ENCODE data around the gene APRT. TPM values are rescaled to one million over a fixed set of nuclear protein-coding genes. Genes with fewer than 3 reads are reported as not detected.
"Not testable (repeated sequence)": the region's sequence is repeated elsewhere in the genome, so short reads cannot be mapped to it uniquely, and the experiment has no call there.

Gene APRT
- total RNA-seq, 4 donors from 2014 or later = 186 to 314 (median 250) TPM

DNA sequence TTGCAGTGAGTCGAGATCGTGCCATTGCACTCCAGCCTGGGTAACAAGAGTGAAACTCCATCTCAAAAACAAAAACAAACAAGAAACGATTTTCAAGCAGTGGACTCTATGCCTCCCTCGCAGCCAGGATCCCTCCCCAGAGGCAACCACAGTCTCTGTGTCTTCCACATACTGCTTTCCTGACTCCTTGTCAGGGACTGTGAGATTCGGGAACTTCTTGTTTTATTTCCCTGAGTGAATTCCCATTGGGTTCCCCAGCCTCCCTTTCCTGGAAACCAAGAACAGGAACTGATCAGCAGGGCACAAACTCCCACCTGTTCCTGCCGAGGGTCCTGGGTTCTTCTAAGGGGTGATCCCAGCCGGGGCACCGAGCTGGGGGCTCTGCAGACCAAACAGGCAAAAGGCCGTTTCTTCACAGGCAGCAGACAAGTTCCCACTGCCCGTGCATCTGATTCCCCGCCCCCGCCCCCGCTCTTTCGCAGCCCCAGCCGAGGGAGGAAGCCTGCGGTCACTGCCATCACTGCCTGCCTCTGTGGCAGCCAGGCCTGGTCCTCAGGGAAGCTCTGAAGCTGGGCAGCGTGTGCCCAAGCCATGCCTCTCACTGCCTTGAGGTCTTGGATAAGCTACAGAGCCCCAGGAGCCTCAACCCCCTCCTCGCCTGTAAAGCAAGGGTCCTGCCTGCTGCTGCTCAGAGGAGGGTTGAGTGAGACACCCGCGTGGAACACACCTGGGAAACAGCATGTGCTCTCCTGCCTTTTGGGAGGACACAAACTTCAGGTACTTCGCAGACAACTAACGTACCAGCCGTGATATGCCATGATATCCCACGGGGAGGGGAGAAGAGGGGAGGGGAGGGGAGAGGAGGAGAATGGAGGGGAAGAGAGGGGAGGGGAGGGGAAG is 21.2 kb downstream of the APRT start:
- peak overlapping the region in 1 of 4 donors; percentile 26 for H3K4me3 ChIP-seq
- H3K9me3 ChIP-seq = no peaks in the 10 kb centered on the region
- H3K27ac ChIP-seq = peak overlapping the region in 3 of 4 donors; percentile 30 to 59 (median 34)
- no peaks in the 10 kb centered on the region for H3K36me3 ChIP-seq
- no peak for DNase-seq
- H3K4me1 ChIP-seq = peaks cover 0 to 37% (median 3%) of the 10 kb centered on the region in 3 donors
- TF ChIP-seq POLR2A (IDR thresholded peaks at IDR 0.05) = no peak
- TF ChIP-seq, protein P1, sequence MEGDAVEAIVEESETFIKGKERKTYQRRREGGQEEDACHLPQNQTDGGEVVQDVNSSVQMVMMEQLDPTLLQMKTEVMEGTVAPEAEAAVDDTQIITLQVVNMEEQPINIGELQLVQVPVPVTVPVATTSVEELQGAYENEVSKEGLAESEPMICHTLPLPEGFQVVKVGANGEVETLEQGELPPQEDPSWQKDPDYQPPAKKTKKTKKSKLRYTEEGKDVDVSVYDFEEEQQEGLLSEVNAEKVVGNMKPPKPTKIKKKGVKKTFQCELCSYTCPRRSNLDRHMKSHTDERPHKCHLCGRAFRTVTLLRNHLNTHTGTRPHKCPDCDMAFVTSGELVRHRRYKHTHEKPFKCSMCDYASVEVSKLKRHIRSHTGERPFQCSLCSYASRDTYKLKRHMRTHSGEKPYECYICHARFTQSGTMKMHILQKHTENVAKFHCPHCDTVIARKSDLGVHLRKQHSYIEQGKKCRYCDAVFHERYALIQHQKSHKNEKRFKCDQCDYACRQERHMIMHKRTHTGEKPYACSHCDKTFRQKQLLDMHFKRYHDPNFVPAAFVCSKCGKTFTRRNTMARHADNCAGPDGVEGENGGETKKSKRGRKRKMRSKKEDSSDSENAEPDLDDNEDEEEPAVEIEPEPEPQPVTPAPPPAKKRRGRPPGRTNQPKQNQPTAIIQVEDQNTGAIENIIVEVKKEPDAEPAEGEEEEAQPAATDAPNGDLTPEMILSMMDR (IDR thresholded peaks at IDR 0.05) = no peak
- H3K27me3 ChIP-seq = peaks cover 0 to 55% (median 2%) of the 10 kb centered on the region in 4 donors
- intact Hi-C loops (cut with DNase I) = no loop called here
- 22 to 31% methylated on average over 5 to 6 of the region's 24 CpGs for WGBS, 2 donors

DNA sequence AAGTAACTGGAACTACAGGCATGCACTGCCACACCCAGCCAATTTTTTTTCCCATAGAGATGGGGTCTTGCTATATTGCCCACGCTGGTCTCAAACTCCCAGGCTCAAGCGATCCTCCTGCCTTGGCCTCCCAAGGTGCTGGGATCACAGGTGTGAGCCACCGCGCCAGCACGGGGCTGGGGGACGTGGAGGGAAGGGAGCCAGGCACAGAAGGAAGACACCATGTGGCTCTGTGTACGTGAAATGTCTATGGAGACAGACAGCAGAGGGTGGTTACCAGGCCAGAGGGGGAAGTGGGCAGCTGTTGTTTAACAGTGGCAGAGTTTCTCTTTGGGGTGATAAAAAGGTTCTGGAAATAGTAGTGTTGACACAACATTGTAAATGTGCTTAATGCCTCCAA is 22.1 kb downstream of the APRT start:
- H3K27ac ChIP-seq = no peak overlapping the region
- peaks cover 0 to 41% (median 4%) of the 10 kb centered on the region in 3 donors for H3K4me1 ChIP-seq
- no peak overlapping the region for H3K4me3 ChIP-seq
- no peak for DNase-seq
- intact Hi-C loops (cut with DNase I) = no loop called here
- no peaks in the 10 kb centered on the region for H3K9me3 ChIP-seq
- H3K27me3 ChIP-seq = peaks cover 0 to 50% (median 2%) of the 10 kb centered on the region in 4 donors
- H3K36me3 ChIP-seq = no peaks in the 10 kb centered on the region
- WGBS, 2 donors = 53 to 79% methylated on average over 2 to 5 of the region's 7 CpGs
- TF ChIP-seq, protein P1 (IDR thresholded peaks at IDR 0.05) = no peak
- TF ChIP-seq POLR2A (IDR thresholded peaks at IDR 0.05) = no peak

DNA sequence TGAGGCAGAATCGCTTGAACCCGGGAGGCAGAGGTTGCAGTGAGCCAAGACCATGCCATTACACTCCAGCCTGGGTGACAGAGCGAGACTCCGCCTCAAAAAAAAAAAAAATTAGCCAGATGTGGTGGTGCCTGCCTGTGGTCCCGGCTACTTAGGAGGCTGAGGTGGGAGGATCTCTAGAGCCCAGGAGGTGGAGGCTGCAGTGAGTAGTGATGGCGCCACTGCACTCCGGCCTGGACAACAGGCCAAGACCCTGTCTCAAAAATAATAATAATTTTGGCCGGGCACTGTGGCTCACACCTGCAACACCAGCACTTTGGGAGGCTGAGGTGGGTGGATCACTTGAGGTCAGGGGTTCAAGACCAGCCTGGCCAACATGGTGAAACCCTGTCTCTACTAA is 23.0 kb downstream of the APRT start:
- H3K36me3 ChIP-seq; intact Hi-C loops (cut with DNase I); H3K27ac ChIP-seq; DNase-seq; H3K9me3 ChIP-seq; H3K4me3 ChIP-seq: not testable (repeated sequence)
- Histone ChIP-seq H3K27me3 (peaks cover 0 to 41% (median under 1%) of the 10 kb centered on the region in 4 donors), H3K4me1 (peaks cover 3 to 44% (median 7%) of the 10 kb centered on the region in 3 donors)
- WGBS, 2 donors = 88 to 94% methylated on average over 3 to 8 of the region's 8 CpGs

DNA sequence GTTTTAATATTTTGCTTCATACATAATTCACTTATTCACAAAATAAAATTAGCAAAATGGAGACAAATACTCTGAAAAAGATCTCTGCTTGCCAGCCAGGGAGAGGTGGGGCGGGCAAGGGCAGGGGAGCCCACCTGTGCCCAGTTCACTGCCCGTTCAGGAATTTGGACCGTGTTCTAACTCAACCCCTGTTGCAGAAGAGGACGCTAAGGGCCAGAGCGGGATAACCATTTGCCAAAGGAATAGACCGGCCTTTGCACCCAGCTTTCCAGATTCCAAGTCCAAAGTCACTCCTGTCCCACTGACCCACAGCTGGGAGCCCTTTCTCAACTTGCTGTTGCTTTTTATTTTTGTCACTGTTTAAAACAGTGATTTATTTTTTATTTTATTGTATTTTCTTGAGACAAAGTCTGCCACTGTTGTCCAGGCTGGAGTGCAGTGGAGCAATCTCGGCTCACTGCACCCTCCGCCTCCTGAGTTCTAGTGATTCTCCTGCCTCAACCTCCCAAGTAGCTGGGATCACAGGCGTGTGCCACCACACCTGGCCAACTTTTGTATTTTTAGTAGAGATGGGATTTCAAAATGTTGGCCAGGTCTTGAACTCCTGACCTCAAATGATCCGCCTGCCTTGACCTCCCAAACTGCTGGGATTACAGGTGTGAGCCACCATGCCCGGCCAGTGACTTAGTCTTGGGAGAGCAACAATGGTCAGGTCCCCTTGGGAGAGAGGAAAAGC is 24.0 kb downstream of the APRT start:
- 83 to 92% methylated on average over 11 of the region's 11 CpGs for WGBS, 2 donors
- H3K36me3 ChIP-seq = no peaks in the 10 kb centered on the region
- H3K4me1 ChIP-seq = peaks cover 13 to 48% (median 17%) of the 10 kb centered on the region in 3 donors
- no peak overlapping the region for H3K27ac ChIP-seq
- intact Hi-C loops (cut with DNase I) = no loop called here
- TF ChIP-seq, protein P1 (IDR thresholded peaks at IDR 0.05) = no peak
- no peak for TF ChIP-seq POLR2A (IDR thresholded peaks at IDR 0.05)
- no peaks in the 10 kb centered on the region for H3K9me3 ChIP-seq
- no peak for DNase-seq
- H3K27me3 ChIP-seq = peaks cover 0 to 31% (median 0%) of the 10 kb centered on the region in 4 donors
- H3K4me3 ChIP-seq = no peak overlapping the region

DNA sequence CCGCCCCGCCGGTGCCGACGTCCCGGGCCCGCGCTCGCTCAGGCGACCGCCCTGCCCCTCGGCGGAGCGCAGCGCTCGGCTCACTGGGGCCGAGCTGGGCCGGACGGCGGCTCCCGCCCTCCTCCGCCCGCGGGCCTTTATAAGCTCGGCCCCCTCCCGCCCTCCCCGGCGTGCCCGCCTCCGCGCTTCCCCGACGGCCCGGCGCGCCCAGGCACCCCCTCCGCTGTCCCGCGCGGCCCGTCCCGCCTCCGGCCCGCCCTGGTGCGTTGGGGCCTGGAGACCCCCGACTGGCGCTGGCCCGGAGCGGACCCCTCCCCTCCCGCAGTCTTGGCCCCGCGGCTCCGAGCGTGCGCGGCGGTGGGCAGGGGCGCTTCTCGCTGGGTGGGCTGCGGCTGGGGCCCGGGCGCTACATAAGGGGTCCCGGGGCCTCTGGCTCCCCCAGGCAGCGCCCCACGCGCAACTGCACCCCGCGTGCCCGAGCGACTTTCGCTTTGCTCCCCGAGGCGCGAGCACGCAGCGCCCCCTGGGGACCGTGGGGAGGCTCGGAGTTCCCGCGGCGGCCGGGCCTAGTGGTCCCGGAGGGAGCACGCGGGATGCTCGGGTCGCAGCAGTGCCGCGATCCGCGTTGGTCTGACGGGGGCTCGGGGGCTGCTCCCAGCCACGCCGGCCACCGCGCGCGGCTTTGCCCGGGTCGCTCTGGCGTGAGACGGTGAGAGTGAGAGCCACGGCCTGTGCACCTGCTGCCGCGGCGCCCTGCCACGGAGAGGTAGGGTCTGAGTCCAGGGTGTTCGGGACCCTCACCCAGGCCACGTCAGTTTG is 26.4 kb downstream of the APRT start, which contains the start of gene PIEZO1:
PIEZO1 (minus strand) TSS at position 115 of the 819 bp plus-strand sequence. CDS start 256 bp downstream, outside the sequence.
- peak within 1 kb of the TSS; percentile 66 to 90 (median 88) for H3K4me3 ChIP-seq
- no peaks in the 10 kb centered on the region for H3K9me3 ChIP-seq
- intact Hi-C loops (cut with DNase I) = loop anchor here (2.0 kb wide), 1 partner anchor 49 kb away; no protein-coding TSS in a partner anchor
- peaks cover 36 to 51% (median 41%) of the 10 kb centered on the region in 3 donors for H3K4me1 ChIP-seq
- 0% methylated on average over 1 of the region's 110 CpGs; no CpG with 5 or more reads in 1 of the 2 donors for WGBS, 2 donors
- H3K27ac ChIP-seq = peak within 1 kb of the TSS; percentile 93 to 98 (median 94)
- no peak for DNase-seq
- TF ChIP-seq, protein P1 (IDR thresholded peaks at IDR 0.05) = peak; percentile 87 to 96 (median 93)
- TF ChIP-seq POLR2A (IDR thresholded peaks at IDR 0.05) = peak in 2 of 4 donors; percentile 75 to 86
- H3K36me3 ChIP-seq = no peaks in the 10 kb centered on the region
- H3K27me3 ChIP-seq = peaks cover 0 to 9% (median 0%) of the 10 kb centered on the region in 4 donors
